Heart left ventricle (tissue), 13 donors: ENCODE results near the gene ST7.

Source experiments
- CTCF ChIP-seq, 12 donors: fragments of 200-600 bp; sonication (generic) in 4 of 12; IDR thresholded peaks; one replicate each; pipeline versions ENCODE4 v1.5.0 to v1.8.0; 2018 to 2022; ENCODE audit warnings: antibody characterized with exemption in 12 of 12, mild to moderate bottlenecking in 5 of 12
- POLR2A ChIP-seq, 2 donors: fragments of 450-650 bp; IDR thresholded peaks; one replicate each; pipeline ENCODE4 v1.6.1; 2017; ENCODE audit warnings: antibody characterized with exemption in 2 of 2, mild to moderate bottlenecking in 2 of 2, moderate library complexity in 2 of 2
- donor health status: ischemic (EF 13 %, LVEDD 7.1; RV severe dilation, severe dysfunction).
- donor health status: DM: no; HTN: yes; CAD: no.
- donor health status: DM: no; HTN: no; CAD: no.
- donor health status: ischemic (EF 25% LVEDD 6.9; RV normal size, moderate dysfunction).
- donor health status: ischemic (EF 25% LVEDD 5.7; RV mildly dilated, moderate dysfunction).
- donor health status: ischemic (EF 35%, LVEDD 5.7; RV mildly dilated, moderate dysfunction).
- donor health status: nonischemic (EF 11% LVEDD 7.7; RV severe dilation, severe dysfunction).
- donor health status: DM: yes; HTN: yes; CAD: no.
- donor health status: PGD.
- donor health status: ischemic (EF 29% LVEDD 5.4; RV normal size, mild dysfunction).
- donor health status: nonischemic (EF 23%, LVEDD 6.1; RV moderate dilation, normal function).

GRCh38 chr7:117217106-117218035, 264.1 kb downstream of the ST7 start:
- no peak for TF ChIP-seq CTCF (IDR thresholded peaks at IDR 0.05)
- no peak for TF ChIP-seq POLR2A (IDR thresholded peaks at IDR 0.05)
